GM12864 (cell line): ENCODE results near the gene KMT2E.
"Not testable (repeated sequence)": the region's sequence is repeated elsewhere in the genome, so short reads cannot be mapped to it uniquely, and the experiment has no call there.

Experiments
- DNase-seq: peaks from one replicate; pipeline ENCODE4 v3.0.0-alpha.2; 2011; ENCODE audit warnings: low read depth
- H3K4me3 ChIP-seq: 2 replicates; pipeline ENCODE4 v1.5.1; 2011; ENCODE audit warnings: mild to moderate bottlenecking, low read depth, low read length, control low read depth
- TF ChIP-seq, protein P1 (sequence below): IDR thresholded peaks from 2 replicates; pipeline ENCODE4 v1.5.1; 2011; ENCODE audit warnings: low read depth, mild to moderate bottlenecking, moderate library complexity, low read length, control low read depth, inconsistent platforms; ENCODE audit errors: missing control alignments

Gene KMT2E

DNA sequence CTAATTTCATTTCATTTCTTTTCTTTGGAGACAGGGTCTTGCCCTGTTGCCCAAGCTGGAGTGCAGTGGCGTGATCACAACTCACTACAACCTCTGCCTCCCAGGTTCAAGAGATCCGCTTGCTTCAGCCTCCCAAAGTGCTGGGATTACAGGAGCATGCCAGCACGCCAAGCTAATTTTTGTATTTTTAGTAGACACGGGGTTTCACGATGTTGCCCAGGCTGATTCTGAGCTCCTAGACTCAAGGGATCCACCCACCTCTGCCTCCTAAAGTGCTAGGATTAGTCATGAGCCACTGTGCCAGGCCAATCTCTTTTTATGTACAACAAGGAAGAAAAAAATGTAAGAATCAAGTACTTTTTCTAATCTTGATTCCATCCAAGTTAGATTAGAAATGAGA is 10.7 kb upstream of the KMT2E start:
- TF ChIP-seq, protein P1, sequence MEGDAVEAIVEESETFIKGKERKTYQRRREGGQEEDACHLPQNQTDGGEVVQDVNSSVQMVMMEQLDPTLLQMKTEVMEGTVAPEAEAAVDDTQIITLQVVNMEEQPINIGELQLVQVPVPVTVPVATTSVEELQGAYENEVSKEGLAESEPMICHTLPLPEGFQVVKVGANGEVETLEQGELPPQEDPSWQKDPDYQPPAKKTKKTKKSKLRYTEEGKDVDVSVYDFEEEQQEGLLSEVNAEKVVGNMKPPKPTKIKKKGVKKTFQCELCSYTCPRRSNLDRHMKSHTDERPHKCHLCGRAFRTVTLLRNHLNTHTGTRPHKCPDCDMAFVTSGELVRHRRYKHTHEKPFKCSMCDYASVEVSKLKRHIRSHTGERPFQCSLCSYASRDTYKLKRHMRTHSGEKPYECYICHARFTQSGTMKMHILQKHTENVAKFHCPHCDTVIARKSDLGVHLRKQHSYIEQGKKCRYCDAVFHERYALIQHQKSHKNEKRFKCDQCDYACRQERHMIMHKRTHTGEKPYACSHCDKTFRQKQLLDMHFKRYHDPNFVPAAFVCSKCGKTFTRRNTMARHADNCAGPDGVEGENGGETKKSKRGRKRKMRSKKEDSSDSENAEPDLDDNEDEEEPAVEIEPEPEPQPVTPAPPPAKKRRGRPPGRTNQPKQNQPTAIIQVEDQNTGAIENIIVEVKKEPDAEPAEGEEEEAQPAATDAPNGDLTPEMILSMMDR: no peak
- H3K4me3 ChIP-seq: no peak overlapping the region; the same call in none of the 2 replicates
- no peak for DNase-seq

DNA sequence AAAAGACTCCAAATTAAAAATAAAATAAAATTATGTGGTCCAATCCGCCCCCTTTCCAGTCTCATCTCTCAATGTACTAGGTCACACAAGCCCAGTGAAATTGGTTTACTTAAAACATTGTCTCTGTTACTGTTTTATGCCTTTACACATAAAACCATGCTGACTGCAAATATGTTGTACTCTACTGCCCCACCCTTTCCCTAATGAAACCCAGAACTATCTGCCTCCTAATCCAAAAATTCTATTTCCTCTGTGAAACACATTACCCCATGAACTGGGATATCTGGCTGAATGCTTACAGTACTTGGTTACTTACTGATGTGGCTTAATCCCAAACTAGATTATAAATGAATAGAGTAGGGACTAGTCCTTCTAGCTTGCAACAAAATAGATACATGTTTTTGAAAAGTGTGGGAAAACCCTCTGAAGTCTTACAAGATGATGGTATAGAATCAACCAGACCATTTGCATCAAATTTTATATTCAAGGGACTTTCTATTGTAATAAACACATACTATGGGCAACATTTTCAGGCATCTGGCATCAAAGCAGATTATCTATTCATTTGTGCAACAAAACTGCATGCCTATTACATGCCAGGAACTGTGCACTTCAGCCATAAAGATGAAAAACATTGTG is 10.0 kb upstream of the KMT2E start:
- TF ChIP-seq, protein P1: no peak
- no peak for DNase-seq
- no peak overlapping the region; the same call in 1 of the 2 replicates for H3K4me3 ChIP-seq

DNA sequence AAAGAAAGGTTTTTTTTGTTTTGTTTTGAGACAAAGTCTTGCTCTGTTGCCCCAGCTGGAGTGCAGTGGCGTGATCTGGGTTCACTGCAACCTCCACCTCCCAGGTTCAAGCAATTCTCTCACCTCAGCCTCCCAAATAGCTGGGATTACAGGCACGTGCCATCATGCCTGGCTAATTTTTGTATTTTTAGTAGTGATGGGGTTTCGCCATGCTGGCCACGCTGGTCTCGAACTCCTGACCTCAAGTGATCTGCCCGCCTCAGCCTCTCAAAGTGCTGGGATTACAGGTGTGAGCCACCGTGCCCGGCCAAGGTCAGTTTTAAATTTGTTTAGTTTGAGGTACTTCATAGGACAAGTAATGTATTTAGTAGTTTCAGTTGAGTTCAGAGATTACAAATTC is 9.0 kb upstream of the KMT2E start:
- not testable (repeated sequence) for H3K4me3 ChIP-seq, DNase-seq

DNA sequence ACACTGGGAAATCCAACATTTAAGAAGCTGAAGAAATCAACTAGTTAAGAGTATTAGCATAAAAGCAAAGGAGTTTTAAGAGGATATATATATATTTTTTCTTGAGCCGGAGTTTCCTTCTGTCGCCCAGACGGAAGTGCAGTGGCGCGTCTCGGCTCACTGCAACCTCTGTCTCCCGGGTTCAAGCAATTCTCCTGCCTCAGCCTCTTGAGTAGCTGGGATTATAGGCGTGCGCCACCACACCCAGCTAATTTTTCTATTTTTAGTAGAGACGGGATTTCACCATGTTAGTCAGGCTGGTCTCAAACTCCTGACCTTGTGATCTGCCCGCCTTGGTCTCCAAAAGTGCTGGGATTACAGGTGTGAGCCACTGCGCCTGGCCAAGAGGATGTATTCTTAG is 8.5 kb upstream of the KMT2E start:
- DNase-seq, H3K4me3 ChIP-seq: not testable (repeated sequence)

DNA sequence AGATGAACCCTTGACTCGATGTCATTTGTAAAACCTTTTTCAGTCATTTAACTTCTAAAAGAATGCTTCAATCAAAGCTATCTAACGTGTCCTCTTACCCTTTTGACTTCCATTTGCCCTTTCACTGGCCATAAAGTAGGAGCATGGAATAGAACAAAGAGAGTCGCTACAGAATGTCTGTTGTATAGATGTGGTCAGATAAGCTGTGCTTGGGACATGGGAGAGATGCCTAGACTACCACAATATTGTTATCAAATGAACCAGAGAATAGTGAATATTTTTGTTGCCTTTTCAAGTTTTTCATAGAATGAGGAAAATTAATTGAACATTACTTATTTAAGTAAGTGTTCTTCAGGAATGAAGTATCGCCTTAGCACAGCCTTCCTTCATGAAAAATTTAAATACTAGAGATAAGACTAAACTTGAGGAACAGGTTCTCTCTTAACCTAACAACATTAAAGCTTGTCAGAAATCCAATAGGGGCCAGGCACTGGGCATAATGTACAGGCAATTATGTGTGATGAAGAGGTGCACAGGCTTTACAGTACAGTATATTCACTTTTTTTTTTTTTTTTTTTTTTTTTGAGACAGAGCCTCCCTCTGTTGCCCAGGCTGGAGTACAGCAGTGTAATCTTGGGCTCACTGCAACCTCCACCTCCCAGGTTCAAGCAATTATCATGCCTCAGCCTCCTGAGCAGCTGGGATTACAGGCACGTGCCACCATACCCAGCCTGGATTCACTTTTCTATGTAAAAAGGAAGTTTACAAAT is 7.5 kb upstream of the KMT2E start:
- TF ChIP-seq, protein P1: no peak
- H3K4me3 ChIP-seq: no peak overlapping the region
- no peak for DNase-seq

DNA sequence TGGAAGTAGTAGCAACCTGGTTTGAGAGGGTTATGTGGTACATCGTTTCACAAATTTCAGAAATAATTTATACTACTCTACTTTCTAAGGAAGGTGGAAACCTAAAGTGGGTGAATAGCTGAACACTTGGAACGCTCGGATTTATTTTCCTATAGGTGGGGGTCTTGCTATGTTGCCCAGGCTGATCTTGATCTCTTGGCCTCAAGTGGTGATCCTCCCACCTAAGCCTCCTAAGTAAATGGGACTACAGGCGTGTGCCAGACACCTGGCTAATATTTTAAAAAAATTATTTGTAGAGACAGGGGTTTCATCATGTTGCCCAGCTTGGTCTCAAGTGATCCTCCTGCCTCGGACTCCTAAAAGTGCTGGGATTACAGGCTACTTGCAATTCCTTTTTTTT is 6.7 kb upstream of the KMT2E start:
- DNase-seq: no peak
- H3K4me3 ChIP-seq: no peak overlapping the region
- TF ChIP-seq, protein P1: no peak

DNA sequence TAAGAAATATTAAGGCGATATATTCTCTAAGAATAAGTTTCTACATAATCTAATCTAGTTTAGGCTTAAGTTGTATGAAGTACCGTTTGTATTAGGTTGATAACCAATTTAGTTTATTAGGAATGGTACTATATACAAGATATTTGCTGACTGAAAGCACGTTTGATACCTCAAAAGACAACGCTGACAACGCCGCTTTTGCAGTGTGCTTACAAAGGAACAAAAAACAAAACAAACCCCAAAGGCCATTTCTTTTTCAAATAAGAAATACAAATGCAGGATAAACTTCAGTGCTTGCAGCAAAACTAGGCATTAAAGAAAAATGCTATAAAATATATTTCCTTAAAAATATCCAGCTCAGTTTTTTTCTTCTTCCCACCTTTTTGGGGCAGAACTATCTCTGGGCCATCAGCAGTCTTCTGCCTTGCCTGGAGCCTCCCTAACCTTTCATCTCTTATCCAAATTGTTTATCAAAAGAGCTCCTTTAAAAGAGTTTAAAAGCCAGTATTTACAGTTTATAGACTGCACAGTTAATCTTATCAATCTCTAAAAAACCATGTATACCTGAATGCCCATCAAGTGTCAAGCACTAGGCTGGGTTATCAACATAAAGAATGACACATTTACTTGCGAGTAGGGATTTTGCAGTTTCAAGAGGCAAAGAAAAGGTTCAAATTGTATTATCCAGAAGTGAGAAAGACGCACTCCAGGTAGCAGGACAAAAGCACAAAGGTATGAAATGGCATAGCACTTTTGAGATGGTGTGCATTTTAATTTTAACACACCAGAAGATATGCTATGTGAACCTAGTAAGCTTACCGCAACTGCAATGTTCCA is 4.1 kb upstream of the KMT2E start:
- TF ChIP-seq, protein P1: no peak
- H3K4me3 ChIP-seq: peak overlapping the region; percentile 98
- no peak for DNase-seq
